Measurements from ENCODE around the gene ENTR1.

GRCh38 chr9:136457326-136457725 lies 46.9 kb upstream of the ENTR1 start:
- no peak for TF ChIP-seq POLR2A (IDR thresholded peaks at IDR 0.05)
- TF ChIP-seq CTCF (IDR thresholded peaks at IDR 0.05) = no peak
- TF ChIP-seq POLR2AphosphoS5 (IDR thresholded peaks at IDR 0.05) = no peak
